HS-27A (cell line): ENCODE measurements around the gene ADM2.
"Not testable (repeated sequence)": the region's sequence is repeated elsewhere in the genome, so short reads cannot be mapped to it uniquely, and the experiment has no call there.

Source experiments
- DNase-seq: peaks from one replicate; pipeline ENCODE4 v3.0.0-alpha.2; 2012; ENCODE audit warnings: low read depth, missing footprints

Gene ADM2

GRCh38 chr22:50481440-50482106, at the start of gene ADM2:
TSS of gene ADM2 (plus strand) at chr22:50481543. CDS start at chr22:50481848, 305 bp downstream.
- DNase-seq: no peak

GRCh38 chr22:50432131-50432876, 49.0 kb upstream of the ADM2 start:
- DNase-seq: no peak

- not testable (repeated sequence) for DNase-seq
These were observed 48.3 kb upstream of the ADM2 start for GRCh38 chr22:50432877-50433510.

- no peak for DNase-seq
These were observed 46.5 kb upstream of the ADM2 start for GRCh38 chr22:50434849-50435248.

DNA sequence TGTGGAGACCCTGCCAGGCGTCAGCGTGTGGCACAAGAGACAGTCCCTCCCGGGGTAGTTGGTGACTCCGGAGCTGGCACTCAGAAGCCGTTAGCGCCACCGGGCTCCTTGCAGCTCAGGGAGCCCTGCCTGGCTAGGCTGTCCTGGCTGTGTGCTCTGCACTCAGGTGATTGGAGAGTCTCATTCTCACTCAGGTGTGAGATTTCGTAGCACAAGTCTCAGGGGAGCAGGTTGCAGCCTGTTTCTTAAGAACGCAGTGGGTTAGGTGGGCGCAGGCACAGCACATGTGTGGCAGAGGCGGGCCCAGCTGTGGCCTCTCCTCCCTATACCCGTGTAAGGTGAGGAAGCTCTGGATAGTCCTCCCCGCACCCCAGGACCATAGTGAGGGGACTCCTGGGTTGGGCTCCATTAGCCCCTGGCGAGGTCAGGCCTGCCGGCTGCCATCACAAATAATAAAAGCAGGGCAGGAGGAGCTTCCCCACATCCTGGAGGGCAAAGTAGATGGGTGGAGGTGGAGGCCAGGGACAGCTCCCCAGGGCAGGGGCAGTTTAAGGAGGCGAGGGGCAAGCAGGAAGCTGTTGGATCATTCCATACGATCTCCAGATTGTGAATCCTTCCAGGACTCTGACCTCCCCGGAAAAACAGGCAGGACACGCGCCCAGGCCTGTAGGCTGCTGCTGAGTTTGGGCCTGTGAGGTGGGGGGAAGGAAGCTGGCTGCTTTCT, 45.9 kb upstream of the ADM2 start:
- no peak for DNase-seq

- DNase-seq: no peak
These were observed 45.1 kb upstream of the ADM2 start for GRCh38 chr22:50436015-50436830.

GRCh38 chr22:50436841-50437341, 44.5 kb upstream of the ADM2 start:
- no peak for DNase-seq

DNA sequence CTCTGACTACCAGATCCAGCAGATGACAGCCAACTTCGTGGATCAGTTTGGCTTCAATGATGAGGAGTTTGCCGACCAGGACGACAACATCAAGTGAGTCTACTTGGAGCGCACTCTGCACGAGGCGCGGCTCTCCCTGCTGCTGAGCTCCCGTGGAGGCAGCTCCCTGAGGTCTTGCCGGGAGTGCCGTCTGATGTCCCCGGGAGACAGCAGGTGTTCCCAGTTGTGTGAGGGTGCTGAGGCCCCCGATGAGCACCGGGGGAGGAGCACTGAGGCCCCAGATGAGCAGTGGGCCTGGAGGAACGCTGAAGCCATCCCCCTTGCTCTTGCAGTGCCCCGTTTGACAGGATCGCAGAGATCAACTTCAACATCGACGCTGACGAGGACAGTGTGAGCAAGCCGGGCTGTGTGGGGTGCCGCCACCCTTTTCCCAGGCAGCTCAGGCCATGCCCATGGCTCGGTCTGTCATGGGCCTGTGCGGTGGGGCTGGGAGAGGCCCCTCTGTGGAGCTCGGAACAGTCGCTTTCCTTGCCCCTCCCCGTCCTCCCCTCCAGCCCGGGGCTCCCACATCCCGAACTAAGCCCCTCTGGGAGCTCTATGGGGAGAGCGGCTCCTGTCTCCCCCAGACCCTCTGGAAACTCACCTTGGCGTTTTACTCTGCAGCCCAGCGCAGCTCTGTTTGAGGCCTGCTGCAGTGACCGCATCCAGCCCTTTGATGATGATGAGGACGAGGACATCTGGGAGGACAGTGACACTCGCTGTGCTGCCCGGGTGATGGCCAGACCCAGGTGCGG, 43.6 kb upstream of the ADM2 start:
- no peak for DNase-seq

DNA sequence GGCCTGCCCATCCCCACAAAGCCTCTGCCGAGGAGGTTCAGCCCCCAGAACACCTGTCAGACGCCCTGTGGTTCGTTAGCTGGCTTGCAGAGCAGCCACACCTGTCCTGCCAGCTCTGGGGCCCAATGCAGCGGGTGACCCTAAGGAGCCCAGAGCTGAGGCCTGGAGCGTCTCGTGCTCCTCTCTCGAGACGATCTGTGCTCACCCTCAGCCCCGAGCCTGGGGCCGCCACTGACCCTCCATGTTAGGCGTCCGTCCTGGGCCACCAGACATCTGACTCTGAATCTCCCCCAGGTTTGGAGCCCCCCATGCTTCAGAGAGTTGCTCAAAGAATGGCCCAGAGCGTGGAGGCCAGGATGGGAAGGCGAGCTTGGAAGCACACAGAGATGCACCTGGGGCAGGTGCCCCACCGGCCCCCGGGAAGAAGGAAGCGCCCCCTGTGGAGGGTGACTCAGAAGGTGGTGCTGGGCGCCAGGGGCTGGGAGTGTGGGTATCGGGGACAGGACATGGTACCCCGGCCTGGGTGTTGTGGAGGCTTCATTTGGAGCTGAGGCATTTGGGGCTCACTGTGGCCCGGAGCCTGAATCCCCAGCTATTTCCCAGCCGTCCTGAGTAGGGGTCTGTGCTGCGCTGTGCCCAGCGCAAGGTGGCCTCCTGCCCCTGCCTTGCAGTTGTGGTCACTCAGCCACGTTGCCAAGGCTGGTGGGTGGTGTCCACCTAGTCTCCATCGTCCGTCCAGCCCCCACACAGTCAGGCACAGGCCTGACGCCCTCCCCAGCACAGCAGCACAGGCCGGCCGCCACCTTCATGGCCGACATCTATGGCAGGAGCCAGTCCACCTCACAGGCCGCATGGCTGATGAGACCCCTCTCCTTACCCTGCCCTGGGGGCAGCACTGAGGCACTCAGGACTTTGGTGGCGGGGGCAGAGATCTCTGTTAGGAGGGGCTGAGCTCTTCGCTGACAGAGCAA, 42.8 kb upstream of the ADM2 start:
- DNase-seq: no peak

GRCh38 chr22:50439314-50439870, 42.0 kb upstream of the ADM2 start:
- DNase-seq: no peak

DNA sequence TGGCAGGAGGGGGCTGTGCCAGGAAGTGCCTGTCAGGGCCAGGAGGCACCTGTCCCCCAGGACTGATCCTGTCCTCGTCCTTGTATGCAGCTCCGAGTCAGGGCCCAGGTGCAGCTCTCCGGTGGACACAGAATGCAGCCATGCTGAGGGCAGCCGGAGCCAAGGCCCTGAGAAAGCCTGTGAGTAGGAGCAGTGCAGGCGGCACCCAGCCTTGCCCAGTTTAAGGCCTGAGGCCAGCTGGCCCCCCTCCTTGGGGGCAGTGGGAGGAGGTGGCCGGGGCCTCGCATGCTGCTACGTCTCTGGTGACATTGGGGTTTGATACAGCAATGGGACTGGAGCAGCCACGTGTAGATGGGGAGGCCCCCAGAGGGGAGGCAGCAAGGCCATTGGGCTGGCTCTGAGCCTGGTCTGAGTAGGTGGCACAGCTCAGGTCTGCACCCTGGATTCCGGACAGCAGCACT, 41.4 kb upstream of the ADM2 start:
- DNase-seq: no peak

DNA sequence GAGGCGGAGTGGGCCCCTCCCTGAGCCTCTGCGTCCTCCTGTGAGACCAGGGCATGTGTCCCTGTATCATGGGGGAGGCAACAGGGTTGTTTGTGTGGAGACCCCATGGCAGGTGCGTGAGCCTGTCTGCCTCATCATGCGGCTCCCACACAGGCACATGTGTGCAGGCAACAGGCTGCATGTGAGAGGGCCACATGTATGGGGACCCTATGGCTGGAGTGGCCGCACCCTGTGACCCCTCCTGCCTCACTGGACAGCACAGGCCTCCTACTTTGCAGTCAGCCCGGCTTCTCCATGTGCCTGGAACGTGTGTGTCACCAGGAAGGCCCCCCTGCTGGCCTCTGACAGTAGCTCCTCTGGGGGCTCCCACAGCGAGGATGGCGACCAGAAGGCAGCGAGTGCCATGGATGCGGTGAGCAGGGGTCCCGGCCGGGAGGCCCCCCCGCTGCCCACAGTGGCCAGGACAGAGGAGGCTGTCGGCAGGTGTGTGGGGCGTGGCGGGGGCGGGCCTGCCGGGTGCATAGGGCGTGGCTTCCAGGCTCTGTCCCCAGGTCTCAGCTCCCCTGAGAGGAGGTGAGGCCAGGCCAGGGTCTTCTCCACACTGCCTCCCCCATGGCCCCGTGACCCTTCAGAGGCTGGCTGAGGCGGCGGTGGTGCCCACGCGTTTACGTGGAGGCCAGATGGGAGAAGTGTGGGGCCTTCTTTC, 40.6 kb upstream of the ADM2 start:
- no peak for DNase-seq

DNA sequence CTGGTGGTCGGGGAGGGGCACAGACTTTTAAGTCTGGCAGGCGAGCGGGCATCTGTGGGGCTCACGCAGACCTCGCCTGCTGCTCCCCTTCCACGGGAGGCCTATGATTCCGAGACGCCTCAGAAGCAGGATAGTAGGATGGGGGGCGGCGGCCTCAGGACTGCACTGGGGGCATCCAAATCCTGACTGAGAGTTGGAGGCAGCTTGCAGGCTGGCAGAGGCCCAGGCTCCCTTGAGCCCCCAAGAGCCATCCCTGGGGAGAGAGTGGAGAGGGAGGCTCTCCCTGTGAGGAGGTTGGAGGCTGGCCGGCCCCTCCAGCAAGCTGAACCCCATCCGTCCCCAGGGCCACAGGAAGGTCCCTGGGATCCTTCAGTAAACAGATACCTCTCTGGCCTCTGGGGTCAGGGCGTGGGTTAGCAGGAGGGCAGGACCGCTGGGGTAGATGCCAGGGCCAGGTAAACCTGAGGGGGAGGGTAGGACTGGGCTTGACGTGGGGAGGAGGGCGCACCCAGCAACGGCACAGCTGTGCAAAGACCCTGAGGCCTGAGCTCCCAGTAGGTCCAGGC, 39.8 kb upstream of the ADM2 start:
- no peak for DNase-seq

DNA sequence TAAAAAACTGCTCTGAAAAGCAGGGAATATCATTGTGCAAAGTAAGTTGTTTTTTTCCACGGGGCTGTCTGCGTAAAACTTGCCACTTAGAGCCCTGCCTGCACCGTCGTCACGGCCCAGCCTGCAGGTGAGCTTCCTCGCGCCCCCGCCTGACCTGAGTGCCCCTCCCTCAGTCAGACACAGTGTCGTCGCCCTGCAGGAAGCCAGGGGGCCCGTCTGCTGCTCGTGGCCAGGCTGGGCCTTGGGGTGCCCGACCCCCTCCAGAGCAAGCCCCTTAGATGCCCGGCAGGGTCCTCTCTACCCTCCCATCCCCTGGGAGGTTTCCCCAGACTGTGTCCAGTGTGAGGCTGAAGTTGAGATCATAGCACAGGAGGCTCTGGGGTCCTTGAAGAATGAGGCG, 38.1 kb upstream of the ADM2 start:
- no peak for DNase-seq

DNA sequence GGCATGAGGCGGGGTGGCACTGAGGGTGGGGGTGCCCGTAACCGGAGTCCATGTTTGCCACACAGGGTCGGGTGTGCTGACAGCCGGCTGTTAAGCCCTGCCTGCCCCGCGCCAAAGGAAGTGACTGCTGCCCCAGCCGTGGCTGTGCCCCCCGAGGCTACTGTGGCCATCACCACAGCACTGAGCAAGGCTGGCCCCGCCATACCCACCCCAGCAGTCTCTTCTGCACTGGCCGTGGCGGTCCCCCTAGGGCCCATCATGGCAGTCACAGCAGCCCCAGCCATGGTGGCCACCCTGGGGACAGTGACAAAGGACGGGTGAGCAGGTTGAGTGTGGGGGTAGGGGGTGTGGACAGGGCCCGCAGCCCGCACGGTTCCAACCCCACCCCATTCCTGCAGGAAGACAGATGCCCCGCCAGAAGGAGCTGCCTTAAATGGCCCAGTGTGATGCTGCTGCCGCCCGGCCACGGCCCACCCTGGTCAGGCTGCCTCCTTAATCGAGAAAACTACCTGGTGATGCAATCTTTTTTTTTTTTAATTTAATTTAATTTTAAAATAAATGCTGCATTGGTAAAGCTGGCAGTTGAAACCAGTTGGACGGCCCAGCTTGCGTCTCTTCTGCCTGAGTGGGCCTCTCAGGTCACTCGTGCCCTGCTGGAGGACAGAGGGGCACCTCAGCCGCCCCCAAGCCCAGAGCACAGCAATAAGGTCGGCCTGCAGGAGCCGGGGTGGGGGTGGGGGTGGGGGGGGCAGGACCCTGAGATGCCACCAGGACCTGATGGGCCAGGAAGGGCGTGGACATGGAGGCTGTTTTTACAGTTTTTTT, 37.3 kb upstream of the ADM2 start:
- DNase-seq: no peak

GRCh38 chr22:50444663-50445062, 36.7 kb upstream of the ADM2 start:
- peak; percentile 7 for DNase-seq
